ENCODE results near the gene SMU1.
"Not testable (repeated sequence)": the region's sequence is repeated elsewhere in the genome, so short reads cannot be mapped to it uniquely, and the experiment has no call there.

SMU1 gene

GRCh38 chr9:33105504-33105903 lies 29.0 kb upstream of the SMU1 start:
- DNase-seq (ENCODE audit: low read depth), result no peak

GRCh38 chr9:33104401-33104800 lies 27.9 kb upstream of the SMU1 start:
- DNase-seq (ENCODE audit: low read depth), result no peak

- no peak for DNase-seq (ENCODE audit: low read depth)
Observed at GRCh38 chr9:33103501-33104281, 27.2 kb upstream of the SMU1 start.

- no peak for DNase-seq (ENCODE audit: low read depth)
Observed at GRCh38 chr9:33102551-33103210, 26.2 kb upstream of the SMU1 start.

GRCh38 chr9:33101104-33101951 lies 24.9 kb upstream of the SMU1 start:
- peak; percentile 90 for DNase-seq (ENCODE audit: low read depth)

GRCh38 chr9:33099754-33100153 lies 23.3 kb upstream of the SMU1 start:
- no peak for DNase-seq (ENCODE audit: low read depth)

GRCh38 chr9:33097192-33097591 lies 20.7 kb upstream of the SMU1 start:
- no peak for DNase-seq (ENCODE audit: low read depth)

- DNase-seq (ENCODE audit: low read depth), result no peak
Observed at GRCh38 chr9:33092634-33093033, 16.2 kb upstream of the SMU1 start.

- DNase-seq (ENCODE audit: low read depth), result not testable (repeated sequence)
Observed at GRCh38 chr9:33085672-33086071, 9.2 kb upstream of the SMU1 start.

- DNase-seq (ENCODE audit: low read depth), result no peak
Observed at GRCh38 chr9:33082538-33083326, 6.3 kb upstream of the SMU1 start.

- no peak for DNase-seq (ENCODE audit: low read depth)
Observed at GRCh38 chr9:33082128-33082527, 5.7 kb upstream of the SMU1 start.

- DNase-seq (ENCODE audit: low read depth), result peak; percentile 87
Observed at GRCh38 chr9:33081128-33081851, 4.8 kb upstream of the SMU1 start.

GRCh38 chr9:33080534-33080933 lies 4.1 kb upstream of the SMU1 start:
- no peak for DNase-seq (ENCODE audit: low read depth)

- DNase-seq (ENCODE audit: low read depth), result no peak
Observed at GRCh38 chr9:33068991-33069390, 7.5 kb downstream of the SMU1 start.

- no peak for DNase-seq (ENCODE audit: low read depth)
Observed at GRCh38 chr9:33065157-33066076, 11.1 kb downstream of the SMU1 start.

GRCh38 chr9:33051144-33051543 lies 25.3 kb downstream of the SMU1 start:
- DNase-seq (ENCODE audit: low read depth), result no peak

GRCh38 chr9:33049680-33050361 lies 26.7 kb downstream of the SMU1 start:
- DNase-seq (ENCODE audit: low read depth), result no peak

- no peak for DNase-seq (ENCODE audit: low read depth)
Observed at GRCh38 chr9:33048054-33048465, 28.4 kb downstream of the SMU1 start.

GRCh38 chr9:33046061-33046460 lies 30.4 kb downstream of the SMU1 start:
- DNase-seq (ENCODE audit: low read depth), result no peak
